ENCODE measurements around the gene PTCD2.
A peak's percentile ranks its signal among the peaks of the same experiment; 100 is the strongest.

Gene PTCD2, protein sequence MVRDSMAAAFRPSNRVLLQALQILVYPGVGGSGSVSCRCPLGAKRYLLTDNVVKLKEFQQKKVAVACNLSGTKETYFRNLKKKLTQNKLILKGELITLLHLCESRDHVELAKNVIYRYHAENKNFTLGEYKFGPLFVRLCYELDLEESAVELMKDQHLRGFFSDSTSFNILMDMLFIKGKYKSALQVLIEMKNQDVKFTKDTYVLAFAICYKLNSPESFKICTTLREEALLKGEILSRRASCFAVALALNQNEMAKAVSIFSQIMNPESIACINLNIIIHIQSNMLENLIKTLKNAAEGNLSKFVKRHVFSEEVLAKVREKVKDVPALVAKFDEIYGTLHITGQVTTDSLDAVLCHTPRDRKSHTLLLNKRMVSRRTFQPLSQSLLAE

DNA sequence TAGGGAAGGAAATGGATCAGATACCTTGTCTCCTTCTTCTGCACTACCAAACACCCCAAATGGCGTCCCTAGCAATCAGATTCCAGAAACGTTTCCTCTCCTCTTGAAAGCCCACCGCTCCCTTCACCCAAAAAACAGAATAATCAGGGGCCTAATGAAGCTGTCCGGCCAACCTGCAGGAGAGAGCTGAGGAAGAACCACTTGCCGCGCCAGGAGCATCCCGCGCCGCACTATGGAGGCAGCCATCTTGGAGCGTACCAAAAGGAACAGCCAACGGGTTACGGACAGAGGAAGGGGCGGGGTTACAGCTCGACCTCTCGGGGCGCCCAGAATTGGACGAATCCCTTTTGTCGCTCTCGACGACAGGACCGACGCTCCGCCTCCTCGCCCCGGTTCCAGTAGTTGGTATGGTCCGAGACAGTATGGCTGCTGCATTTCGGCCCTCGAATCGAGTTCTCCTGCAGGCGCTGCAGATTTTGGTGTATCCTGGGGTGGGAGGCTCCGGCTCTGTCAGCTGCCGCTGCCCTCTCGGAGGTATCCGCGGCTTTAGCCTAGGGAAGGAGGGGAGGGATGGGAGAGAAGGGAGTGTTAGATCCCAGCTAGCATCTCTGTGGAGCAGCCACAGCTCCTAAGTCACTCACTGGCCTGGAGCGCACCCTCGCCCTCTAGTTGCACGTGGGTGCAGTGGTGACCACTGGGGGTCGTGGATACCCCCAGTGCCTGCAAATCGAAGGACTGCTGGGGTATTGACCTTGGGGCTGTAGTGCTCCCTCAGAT, at the start of gene PTCD2, which contains the start of gene MRPS27:
Gene PTCD2, plus strand, starts transcription at position 398 of the 777 bp plus-strand sequence. Its CDS starts 10 bp downstream, at position 408.
Gene MRPS27, minus strand, starts transcription at position 265 of the 777 bp plus-strand sequence. Its CDS starts 19 bp downstream, at position 246.
- DNase-seq = peak; percentile 89

GRCh38 chr5:72271702-72272101, 48.5 kb upstream of the PTCD2 start:
- no peak for DNase-seq

- no peak for DNase-seq
Measured at GRCh38 chr5:72272398-72272797, 47.8 kb upstream of the PTCD2 start.

- no peak for DNase-seq
Measured at GRCh38 chr5:72273547-72273946, 46.6 kb upstream of the PTCD2 start.

DNA sequence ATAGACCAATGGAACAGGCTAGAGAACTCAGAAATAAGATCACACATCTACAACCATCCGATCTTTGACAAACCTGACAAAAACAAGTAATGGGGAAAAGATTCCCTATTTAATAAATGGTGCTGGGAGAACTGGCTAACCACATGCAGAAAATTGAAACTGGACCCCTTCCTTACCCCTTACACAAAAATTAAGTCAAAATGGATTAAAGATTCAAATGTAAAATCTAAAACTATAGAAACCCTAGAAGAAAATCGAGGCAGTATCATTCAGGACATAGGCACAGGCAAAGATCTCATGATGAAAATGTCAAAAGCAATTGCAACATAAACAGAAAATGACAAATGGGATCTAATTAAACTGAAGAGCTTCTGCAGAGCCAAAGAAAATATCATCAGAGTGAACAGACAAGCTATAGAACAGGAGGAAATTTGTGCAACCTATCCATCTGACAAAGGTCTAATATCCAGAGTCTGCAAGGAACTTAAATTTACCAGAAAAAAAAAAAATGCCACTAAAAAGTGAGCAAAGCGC, 43.9 kb upstream of the PTCD2 start:
- DNase-seq = no peak

DNA sequence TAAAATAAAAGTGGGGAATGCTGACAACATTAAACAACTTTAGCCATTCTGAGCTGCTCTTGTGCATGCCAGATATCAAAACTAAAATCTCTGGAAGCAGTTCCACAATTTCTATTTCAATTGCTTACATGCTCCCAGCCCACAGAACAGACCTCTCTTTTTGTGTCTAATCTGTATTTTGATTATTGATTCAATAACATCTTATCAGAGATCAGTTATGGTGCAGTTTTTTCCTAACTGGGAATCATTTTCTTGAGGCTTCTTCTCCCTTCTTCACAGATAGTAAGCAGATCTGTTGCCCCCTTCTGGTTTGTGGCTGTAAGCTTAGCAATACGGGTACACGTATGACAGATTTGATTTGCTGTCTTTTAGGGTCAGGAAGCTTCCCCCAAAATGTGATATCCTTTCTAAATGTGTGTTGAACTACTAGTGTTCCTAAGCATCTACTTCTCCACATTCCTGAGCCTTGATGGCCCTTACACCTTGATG, 39.5 kb upstream of the PTCD2 start:
- DNase-seq = no peak

- DNase-seq = no peak
Measured at GRCh38 chr5:72281430-72281763, 38.8 kb upstream of the PTCD2 start.

DNA sequence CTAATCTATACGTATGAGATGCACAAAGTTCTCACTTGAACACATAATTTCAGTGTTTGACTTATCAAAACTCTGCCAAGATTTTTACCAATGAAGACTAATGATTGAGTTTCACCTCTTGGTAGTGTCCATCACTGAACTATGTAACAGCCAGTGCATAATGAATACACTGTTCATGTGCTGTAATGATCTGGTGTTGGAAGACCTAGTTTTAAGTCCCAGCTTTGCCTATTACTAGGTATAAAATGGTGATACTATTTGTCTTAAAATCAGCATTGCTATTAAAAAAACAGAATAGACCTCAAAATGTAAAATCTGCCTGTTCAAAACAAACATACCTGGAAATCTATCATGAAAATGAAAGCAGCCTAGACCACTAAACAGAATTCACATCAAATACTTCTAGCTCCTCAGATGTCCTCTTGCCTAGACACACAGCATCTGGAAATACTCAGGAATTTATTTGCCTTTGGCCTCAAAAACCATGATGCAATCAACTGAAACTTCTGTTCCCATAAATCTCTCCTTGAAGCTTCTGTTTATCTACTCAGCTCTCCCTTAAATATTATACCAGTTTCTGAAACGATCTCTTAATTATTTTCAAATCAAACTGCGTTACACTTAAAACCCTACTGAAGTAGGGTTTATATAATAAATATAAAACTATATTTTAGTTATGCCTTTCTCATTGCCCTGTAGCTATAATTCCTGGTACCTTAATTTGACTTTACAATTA, 38.2 kb upstream of the PTCD2 start:
- DNase-seq = no peak

DNA sequence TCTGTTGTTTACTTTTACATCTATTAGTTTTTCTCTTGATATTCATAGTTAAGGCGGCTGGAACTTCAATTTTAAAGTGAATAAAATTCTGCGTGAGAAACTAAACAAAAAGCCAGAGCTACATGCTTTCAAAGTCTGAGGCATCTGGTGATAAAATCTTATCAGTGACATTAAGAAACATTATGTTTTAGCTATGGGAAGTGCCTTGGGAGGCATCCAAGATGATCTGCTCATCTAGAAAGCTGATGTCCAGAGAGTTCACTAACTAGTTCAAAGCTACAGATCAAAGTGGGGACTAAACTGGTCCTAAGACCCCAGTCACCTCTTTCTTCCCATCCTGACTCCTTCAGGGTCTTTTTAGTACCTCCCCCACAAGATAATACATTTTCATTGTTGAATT, 37.3 kb upstream of the PTCD2 start:
- DNase-seq = no peak

DNA sequence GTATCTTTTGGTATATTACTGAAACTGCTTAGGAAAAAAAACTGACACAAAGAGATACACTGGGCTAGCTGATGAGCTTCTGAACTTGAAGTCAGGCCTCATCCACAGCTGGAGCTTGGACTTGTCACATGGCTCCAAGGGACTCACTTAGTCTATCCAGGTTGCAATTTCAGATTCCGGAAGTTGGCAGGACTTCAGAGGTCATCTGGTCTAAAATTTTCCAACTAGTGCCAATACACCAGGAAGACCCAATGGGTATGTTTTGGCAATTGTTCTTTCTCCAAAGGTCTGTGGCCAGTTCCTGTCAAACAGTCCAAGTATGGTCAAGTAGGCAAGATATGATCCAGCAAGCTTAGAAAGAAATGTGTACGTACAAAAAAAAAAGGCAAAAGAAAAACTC, 36.8 kb upstream of the PTCD2 start:
- no peak for DNase-seq

DNA sequence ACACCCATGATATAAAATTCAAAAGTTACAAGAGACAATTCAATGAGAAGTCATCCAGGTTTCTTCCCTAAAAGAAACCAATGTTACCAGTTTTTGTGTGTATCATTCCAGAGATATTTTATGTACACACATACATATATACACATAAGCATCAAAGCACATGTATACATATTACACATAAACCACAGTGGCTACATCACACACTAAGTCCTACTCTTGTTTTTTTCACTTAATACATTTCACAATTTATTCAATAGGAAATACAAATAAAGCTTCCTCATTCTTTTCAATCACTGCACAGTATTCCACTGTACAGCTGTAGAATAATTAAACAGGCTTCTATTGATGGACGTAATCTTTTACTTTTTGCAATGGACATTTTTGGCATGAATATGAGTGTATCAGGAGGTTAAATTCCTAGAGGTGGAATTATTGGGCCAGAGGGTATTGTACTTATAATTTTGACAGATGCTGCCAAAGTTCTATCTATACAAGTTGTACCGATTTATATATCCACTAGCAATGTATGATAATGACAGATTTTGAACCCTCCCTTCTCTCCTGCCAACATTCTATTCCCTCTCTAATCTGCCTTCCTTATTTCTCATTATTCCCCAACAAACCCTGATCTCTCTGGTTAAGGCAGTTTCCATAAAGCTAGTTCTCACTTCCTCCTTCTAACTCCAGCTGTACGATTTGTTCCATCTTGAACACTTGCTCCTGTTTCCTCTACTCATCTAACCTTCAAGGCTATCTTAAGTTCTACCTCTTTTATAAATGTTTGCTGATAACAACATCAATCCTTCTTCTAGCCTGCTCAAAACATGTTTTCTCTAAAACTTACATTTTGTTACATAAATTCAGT, 35.4 kb upstream of the PTCD2 start:
- DNase-seq = no peak

DNA sequence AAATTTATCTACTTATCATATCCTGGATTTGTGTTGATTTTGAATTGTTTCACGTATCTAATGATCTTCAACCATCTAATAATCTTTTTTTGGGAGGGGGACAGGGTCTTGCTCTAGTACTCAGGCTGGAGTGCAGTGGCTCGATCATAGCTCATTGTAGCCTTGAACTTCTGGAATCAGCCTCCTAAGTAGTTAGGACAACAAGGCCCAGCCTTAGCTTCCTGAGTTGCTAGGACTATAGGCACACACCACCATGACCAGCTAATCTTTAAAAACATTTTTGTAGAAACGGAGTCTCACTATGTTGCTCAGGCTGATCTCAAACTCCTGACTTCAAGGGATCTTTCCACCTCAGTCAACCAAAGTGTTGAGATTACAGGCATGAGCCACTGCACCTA, 34.8 kb upstream of the PTCD2 start:
- DNase-seq = no peak

GRCh38 chr5:72286798-72287197, 33.4 kb upstream of the PTCD2 start:
- no peak for DNase-seq

- DNase-seq = peak; percentile 37
Measured at GRCh38 chr5:72288924-72289323, 31.2 kb upstream of the PTCD2 start.

GRCh38 chr5:72290356-72291133, 29.6 kb upstream of the PTCD2 start:
- no peak for DNase-seq

DNA sequence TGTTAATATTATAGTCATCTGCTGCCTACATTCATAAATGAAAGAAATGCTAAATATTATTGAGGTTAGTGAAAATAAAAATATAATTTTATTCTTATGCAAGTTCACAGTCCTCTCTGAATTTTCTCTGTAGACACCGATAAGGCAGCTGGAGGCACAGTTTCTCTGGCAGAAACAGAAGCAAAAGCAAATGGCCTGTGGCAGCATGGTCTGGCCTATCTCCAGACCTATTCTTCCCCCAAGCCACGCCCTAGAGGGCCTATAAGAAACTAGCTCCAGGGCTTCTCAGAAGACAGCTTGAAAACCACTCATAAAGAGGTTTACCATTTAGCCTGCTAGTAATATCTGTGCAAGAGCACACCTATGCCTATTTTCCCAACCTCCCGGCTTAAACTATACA, 28.6 kb upstream of the PTCD2 start:
- DNase-seq = no peak

GRCh38 chr5:72292411-72292810, 27.8 kb upstream of the PTCD2 start:
- no peak for DNase-seq

- no peak for DNase-seq
Measured at GRCh38 chr5:72293495-72294055, 26.6 kb upstream of the PTCD2 start.

- no peak for DNase-seq
Measured at GRCh38 chr5:72294473-72294872, 25.7 kb upstream of the PTCD2 start.

DNA sequence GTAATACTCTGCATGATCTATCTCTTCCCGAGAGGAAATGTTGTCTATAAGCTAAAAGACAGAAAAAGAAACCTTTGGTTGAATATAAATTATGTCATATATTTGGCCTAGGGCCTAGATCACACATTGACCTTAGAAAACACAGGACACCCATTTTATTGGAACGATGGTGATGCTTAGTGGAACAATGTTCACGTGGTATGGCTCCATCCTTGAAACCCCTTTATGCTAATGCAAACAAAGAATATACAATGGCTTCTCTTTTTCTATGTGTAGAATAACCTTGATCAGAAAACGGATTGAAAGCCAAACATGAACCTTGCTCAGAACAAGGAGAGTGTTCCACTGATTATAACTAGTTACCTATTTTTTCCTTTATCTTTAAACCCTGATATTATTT, 24.6 kb upstream of the PTCD2 start:
- no peak for DNase-seq

DNA sequence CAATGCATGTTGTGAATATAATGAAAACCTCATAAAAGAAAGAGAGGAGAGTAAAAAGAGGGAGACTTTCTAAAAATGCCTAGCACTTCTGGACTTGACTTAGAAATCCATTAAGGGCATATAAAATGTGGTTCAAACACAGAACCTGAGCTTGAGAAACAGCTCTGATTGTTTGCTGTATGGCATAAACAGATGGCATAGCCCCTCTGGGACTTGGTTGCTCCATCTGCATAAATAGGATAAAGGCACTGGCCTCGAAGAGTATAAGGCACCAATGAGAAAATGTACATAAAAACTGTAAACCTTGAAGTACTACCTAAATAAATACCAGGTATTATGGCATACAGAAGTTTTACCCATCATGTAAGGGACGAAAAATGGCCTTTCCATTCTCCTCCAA, 23.9 kb upstream of the PTCD2 start:
- no peak for DNase-seq
